MM.1S (cell line): Measurements from ENCODE around the gene BHLHE41.

Experiments
- CTCF ChIP-seq: fragments of 300-600 bp; sonication (generic); IDR thresholded peaks from 2 replicates; pipeline ENCODE4 v1.5.1; 2016; ENCODE audit warnings: antibody characterized with exemption, low read length, mixed read lengths
- EZH2phosphoT487 ChIP-seq: fragments of 300-600 bp; sonication (generic); IDR thresholded peaks from 2 replicates; pipeline ENCODE4 v1.6.1; 2018; ENCODE audit warnings: antibody characterized with exemption, low read length

DNA sequence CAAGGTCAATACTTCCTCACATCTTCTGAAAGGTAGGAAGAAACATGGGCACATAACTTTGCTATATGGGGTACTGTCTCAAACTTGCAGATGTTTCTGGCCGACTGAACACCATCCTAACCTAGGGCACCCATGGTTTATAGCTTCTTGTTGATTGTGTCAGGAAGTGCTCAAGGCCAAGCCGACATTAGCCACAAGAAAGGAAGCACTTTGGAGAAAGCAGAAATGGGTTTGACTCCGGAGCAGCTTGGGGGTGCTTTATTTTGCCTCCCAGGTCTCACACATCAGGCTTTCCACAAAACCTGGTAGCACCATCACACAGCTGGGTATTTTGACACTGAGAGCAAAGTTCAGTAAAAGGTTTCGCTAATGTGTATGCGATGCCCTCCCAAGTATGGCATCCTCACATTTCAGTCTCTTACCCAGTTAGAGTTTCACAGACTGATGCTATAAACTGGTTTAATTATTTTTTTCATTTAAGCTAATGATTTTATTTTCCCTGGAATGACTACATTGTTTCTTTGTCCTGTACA, 25.2 kb upstream of the BHLHE41 start:
- TF ChIP-seq CTCF (no peak), EZH2phosphoT487 (no peak)
